NK-92 treated with Interleukin-12 subunit alpha and Interleukin-12 subunit beta, amount 100 ng/mL, for 24 hours (cell line): ENCODE measurements around the gene CCDC60.

Source experiments
- DNase-seq: peaks from one replicate; lab custom pipeline; 2025; lab: John Stamatoyannopoulos, UW

The CCDC60 gene, protein sequence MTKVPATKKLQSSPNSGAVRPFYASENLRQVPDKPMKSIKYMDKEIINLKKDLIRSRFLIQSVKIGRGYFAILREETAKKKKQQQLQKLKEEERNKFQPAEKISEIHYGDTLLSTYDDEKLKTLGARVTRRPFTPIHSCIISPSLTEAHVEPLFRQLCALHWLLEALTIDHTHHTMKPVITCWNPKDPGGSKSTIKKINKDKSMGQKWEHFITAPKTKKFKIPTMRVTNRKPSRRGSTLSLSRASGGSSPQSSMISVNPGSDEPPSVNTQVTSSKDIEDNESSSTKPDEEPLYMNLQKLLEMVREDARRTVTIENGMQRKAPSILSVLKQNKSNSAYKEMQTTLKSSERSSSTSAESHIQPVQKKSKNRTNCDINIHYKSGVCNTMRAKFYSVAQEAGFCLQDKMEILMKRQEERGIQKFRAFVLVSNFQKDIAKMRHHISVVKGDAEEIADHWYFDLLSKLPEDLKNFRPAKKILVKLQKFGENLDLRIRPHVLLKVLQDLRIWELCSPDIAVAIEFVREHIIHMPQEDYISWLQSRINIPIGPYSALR

DNA sequence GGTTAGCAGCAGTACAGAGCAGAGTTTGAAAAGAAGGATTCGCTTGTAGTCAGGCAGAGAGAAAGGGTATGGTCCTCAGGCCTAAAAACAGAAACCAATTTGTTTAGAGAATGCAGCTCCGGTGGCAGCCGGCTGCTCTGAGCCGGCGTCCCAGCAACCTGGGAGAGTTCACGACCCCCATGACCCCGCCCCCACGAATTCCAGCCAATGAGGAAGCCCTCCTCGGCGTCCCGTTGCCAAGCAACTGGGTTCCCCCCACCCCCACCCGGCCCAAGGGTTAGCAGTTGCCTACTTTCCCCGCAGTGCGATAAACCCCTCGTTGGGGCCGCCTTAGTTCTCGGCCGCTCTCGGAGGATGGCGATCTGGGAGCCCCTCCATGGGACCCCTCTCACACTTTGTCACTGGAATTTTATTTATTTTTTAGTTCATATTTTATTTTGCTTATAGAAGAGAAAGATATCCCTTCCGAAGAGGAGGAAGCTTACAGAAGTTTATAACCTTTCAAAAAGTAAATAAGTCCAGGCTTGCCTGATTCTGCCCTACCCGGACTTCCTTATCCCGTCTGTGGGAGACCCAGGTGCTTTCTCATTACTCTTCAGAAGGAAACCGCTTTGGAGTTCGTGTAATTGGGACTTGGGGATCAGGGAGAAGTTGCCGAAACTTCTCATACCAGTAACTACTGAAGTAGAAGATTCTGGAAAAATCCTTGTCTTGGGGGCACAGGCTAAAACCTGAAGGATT, at the start of gene CCDC60:
Gene CCDC60, plus strand, starts transcription at position 300 of the 741 bp plus-strand sequence. CDS start 448 bp downstream, outside the sequence.
- DNase-seq, result no peak

DNA sequence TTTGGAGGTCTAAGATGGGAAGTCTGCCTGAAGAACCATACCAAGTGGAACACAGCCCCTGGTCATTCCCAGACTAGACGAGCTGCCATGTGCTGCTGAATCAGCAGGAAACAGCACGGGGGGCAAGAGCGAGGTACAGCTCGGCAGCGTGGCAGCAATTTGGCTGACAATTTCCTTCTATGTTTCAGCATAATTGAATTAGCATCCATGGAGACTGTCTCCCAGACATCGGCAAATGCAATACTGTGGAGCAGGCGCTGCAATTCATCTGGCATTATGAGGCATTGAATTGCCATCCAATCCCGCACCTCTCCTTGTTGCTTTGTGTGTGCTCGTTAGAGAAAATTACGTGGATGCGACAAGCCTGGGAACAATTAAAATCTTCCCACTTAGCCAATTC, 46.0 kb upstream of the CCDC60 start:
- DNase-seq, result no peak

DNA sequence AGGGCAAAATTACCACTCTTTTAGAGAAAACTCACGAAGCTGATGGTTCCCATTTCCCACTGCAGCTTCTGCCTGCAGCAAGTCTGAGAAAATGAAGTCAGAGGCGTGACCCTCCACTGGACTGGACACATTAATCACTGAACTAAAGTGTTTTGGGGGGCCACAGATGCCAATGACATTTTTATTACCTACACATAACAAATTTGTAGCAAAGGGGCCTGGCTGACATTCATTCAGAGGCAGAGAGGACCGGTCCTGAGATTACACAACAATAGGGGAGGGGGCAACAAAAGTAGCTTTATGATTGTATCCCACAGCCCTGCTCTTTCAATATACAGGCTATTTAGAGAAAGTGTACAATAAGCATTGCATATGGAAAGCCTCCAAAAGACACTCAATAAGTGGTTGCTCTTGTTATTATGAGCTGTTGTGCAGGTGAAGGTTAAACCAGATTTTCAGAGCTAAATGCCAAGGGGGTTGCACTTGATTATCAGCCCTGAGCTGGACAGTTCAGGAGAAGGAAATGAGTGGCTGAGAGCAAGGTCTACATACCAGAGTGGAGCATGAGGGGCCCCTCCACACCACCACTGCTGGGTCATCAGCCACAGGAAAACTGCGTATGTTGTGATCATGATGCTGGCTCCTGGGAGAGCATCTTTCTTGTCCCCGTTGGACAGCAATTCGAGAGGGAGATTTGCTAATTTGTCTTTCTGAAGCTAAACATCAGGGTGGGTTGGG, 41.5 kb upstream of the CCDC60 start:
- DNase-seq, result no peak

DNA sequence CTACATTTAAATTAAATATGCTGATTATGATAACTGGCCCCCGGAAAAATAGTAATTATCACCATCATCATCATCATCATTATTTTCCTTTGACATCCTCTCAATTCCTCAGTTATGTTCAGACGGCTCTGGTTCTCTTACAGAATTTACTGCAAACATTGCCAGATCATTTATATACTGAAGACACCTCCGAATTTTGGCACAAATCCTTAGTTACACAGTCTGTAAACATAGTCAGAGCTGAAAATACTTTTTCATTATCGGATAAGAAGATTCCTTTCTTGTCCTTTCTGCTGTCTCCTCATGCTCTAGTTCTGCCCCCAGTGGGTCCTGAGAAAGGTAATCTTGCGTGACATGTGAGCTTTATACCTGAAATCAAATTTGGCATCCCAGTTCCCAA, 40.3 kb upstream of the CCDC60 start:
- DNase-seq, result no peak

DNA sequence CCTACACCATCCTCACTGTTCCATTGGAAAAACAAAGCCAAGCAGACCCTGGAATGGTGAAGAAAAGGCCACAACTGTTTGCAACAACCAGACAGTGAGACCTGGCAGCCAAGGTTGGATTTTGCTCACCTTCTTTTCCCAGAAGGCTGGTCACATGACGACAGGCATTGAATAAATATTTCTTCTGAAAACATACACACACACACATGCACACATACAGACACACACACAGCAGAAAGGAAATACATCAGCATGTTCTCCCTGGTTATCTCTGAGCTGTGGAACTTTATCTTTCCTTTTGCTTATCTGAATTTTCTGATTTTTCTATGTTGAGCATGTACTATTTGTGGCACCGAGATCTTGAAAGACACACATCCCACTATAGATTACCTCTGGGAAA, 38.0 kb upstream of the CCDC60 start:
- no peak for DNase-seq

DNA sequence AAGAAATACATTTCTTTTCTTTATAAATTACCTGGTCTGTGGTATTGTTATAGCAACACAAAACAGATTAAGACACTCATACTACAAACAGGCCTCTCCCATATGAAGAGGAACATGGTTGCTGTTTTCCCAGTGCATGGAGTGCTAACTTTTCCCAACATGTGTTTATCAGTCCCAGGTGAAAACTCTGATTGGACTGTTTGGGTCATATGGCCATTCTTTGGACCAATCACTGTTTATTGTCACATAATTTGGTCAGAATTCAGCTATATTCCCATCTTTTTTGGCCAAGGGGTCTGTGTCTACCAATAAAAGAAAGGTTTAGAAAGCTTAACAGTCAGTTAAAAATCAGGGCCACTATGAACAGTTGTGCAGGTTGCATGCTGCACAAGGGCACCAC, 35.4 kb upstream of the CCDC60 start:
- no peak for DNase-seq

DNA sequence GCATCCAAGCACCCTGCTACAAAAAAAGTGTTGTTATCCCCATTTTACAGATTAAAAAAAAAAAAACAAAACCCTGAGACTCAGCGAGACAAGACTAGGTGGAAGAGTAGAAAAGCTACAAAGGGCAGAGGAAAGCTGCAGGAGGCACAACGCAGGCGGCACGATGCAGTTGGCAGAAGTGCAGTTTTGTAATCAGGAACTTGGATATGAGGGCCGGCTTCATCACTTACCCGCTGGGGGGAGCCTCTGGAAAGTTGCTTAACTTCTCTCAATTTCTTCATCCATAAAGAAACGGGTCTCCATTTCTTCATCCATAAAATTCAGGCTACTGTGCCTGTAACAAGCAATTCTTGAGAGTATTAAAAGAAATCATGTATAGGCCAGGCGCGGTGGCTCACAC, 33.1 kb upstream of the CCDC60 start:
- no peak for DNase-seq

DNA sequence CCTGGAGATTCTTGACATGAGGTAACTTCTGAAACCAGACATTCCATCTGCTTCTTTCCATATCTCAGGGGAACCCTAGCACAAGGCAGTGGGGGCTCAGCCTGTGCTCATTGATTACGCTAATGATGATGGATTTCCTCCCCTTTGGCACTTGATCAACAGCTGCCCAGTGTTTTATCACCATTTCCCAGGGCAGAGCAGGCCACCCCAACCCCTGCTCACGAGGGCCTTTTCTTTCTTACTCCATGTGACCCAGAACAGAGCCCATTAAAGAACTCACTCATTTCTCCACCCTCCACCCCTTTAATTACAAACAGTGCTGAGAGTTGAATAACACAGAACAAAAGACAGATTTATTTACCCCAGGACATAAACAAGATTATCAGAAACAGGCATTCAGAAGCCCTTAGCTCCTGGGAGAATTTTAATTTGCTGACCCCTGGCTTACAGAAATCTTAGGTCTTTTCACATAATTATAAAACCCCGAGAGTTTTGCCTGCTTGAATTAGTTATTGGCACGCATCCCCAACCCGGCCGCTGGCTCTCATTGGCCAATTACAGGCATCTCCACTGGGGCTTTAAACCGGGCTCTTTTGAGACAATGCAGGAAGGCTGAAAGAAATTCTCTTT, 32.0 kb upstream of the CCDC60 start:
- DNase-seq, result no peak

DNA sequence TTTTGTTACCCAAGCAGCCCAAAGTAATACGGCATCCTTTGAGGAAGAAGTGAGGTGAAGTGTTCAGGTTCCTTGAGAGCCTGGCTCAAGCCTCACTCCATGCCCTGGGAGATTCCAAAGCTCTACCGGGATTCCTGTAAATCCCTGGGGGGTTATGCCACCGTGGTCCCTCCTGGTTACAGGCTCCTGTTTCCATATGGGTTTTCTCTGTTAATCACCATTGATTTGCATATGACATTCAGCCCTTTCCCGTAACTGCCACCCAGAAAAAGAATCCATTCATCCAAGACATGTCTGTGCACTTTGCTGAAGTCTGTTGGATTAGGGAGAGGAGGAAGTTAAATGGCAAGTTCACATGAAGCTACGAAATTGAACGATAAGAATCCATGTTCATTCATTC, 27.9 kb upstream of the CCDC60 start:
- no peak for DNase-seq

DNA sequence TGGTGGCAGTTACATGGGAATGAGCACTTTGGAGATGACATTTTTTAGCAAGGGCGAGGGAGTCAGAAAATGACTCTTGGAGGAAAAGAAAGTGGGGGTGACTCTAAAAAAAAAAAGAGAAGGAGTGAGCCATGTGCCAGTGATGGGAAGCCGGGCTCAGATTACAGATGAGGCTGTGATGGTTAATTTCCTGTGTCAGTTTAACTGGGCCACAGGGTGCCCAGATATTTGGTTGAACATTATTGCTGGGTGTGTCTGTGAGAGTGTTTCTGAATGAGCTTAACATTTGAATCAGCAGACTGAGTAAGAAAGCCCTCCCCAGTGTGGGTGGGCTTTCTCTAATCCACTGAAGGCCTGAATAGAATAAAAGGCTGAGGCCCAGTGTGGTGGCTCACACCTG, 26.8 kb upstream of the CCDC60 start:
- no peak for DNase-seq

DNA sequence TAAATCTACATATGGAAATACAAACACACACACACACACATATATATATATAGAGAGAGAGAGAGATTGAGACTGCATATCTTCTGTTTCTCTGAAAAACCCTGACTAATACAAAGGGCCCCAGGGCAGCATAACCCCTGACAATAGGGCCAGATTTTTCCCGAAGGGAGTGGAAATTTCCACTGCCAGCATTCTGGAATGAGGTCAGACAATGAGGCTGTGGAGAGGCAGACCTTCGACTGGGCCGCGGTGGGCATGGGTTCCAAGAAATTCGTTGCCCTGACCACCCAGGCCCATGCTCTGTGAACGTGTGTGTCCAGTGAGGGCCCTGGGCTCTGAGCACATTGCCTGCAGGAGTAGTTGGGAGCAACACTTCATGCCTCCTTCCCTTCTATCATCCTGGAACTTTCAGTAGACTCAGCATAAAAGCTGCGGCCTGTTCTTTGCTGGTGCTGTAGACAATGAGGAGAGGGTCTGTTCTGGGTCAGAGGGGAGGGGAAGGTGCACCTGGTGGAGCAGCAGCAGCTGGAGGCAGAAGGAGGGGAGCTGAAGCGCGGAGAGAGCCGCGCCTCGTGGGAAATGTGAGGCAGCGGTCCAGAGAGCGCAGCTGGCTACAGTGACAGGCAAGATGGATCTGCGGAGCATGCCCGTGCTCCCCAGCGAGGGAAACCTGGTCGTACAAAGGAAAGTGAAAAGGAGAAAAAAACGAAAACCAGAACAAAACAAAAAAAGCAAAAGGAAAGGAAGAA, 25.6 kb upstream of the CCDC60 start:
- no peak for DNase-seq

DNA sequence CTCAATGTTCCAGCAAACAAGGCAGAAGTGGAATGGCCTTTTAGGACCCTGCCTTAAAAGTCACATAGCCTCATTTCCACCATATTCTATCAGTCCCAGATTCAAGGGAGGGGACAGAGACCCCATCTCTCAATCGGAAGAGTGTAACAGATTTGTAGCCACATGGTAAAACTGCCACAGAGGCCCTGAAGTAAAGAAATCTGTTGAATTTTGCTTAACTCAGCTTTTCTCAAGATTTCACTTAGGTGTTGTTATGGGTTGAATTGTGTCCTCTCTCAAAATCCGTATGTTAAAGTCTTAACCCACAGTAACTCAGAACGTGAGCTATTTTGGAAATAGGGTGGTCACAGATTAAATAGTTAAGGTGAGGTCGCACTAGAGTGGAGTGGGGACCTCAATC, 22.7 kb upstream of the CCDC60 start:
- no peak for DNase-seq

DNA sequence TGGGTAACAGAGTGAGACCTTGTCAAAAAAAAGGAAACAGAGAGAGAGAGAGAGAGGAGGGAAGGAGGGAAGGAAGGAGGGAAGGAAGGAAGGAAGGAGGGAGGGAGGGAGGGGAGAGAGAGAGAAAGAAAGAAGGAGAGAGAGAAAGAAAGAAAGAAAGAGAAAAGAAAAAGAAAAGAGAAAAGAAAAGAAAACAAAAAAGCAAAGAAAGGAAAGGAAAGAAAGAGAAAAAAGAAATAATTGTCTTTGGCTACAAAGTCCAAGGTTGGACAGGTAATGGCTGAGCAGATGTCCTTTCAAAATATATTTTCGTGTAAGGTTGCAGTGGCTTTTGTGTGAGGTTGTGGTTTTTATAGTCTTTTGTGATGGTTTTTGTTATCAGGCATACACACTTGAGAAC, 21.6 kb upstream of the CCDC60 start:
- no peak for DNase-seq

DNA sequence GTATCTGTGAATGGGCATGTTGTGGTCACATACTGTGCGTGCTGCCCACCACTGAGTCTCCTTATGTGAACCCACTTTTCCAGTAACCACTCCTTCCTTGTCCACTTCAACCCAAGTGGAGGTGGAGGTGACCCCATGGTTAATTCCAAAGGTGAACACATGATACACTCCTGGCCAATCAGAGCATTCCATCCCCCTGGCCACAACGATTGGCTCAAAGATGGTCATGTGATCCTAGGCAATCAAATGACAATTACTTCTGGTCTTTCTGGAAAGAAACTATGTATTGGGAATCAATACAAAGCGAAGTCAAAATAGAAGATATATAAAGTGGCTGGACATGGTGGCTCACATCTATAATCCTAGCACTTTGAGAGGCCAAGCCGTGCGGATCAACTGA, 20.2 kb upstream of the CCDC60 start:
- no peak for DNase-seq

DNA sequence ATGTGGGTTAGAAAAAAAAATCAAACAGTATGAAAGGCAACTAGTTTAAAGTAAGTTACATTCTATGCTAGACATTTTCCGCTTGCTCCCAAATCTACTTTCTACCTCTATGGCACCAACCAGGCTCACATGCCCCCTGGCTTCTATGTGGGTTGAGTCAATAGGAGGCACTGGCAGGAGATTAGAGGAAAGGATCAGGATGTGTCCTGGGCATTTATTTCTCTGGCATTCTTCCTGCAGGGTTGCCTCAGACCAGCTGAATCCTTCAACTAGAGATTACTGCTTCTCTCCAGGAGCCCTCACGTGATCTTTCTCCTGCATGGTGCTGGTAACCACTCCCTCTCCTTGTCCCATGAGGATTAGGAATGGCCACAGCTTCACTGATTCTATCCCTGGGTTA, 14.9 kb upstream of the CCDC60 start:
- no peak for DNase-seq

DNA sequence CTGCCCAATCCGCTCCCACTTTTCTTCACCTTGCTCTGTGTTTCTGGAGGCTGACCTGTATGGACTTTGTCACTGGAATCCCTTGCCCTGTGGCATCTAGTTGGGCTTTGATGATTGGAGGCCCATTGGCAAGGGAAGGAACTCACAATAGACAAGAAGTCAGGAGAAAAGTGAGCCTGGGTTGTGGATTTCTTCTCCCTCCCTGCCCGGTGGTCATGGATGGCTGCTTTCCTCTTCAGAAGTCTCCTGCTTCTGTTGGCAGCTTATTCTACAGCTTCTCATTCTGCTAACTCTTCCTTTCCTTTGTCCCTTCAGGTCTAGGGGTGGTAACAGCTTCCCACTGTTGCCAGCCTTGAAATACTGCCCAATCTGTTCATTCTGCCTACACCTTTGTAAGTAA, 13.9 kb upstream of the CCDC60 start:
- no peak for DNase-seq

DNA sequence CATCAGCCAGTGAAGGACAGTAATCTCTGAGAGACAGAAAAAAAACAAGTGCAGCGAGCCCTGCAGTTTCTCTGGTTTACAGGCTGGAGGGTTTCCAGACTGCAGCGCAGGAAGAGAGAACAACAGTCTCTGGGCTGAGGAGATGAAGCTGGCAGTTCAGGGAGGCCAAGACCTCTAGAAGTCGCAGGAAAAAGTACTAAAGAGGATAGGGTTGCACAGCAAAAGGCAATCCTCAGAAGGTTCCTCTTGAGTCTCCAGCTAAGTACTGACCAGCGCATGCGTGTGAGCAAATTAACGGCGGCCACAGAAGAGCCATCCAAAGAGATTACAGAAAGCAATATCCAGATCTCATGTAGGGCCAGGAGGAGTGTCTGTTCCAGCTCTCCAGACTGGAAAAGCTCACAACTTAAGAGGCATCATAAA, 12.2 kb upstream of the CCDC60 start:
- DNase-seq, result no peak

DNA sequence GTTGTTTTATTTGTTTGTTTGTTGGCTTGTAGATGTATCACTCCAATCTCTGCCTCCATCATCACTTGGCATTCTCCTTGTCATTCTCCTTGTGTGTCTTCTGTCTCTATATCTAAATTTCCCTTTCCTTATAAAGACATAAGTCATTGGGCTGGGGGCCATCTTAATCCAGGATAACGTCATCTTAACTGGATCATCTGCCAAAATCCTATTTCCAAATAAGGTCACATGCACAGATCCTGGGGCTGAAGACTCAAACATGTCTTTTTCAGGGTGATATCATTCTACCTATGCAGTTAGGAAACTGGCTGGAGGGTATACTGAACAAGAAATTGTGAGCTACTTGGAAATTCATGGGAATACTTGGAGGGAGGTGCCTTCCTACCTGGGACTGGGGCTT, 8.7 kb upstream of the CCDC60 start:
- DNase-seq, result no peak

DNA sequence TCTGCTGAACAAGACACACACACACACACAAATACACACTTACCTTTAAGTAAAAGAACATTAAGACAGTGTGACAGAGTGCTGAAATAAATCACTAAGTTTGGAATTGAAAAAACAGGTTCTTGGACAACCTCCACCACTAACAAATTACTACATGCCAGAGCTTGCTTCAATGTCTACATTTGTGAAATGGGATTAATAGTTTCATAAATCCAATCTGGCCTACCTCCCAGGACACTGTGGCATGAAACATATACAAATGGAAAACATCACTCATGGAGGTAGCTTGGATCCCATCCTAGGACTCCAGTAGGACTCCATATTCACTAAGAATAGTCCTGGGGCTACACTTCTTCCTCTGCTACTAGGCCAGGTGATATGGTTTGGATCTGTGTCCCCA, 8.2 kb upstream of the CCDC60 start:
- DNase-seq, result no peak

DNA sequence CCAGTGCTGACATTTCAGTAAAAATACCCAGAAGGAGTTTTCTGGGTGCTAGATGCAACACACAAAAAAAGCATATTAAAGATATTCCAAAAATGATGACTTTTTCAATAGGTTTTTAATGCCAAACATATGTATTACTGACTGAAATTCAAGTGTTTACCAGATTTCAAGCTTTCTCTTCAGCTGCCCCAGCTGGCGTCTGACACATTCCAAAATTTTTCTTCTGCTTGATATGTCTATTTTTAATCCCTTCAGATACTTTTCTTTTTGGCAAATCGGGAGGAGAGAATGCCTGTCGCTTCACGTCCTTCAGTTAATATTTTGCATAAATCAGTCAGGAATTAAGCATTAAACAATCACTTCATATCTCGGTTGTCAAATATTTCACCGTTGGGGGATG, 7.1 kb upstream of the CCDC60 start:
- no peak for DNase-seq

DNA sequence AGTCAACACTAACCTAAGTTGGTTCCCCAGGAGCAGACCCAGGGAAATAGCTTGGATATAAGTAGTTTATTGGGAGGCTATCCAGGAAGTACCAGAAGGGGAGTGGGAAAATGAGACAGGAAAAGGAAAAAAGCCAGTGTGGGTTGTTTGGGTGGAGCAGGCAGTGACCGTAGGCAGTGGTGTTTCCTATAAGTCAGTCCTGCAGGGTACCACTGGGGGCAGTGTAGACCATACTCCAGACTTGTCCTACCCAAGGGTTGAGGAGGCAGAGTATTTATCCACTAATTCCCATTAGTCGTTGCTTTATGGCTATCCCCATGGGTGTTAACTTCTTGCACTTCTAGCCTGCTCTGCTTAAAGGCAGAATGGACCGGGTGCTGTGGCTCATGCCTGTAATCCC, 6.4 kb upstream of the CCDC60 start:
- no peak for DNase-seq
